ENCODE measurements around the gene TCAF2.
A peak's percentile ranks its signal among the peaks of the same experiment; 100 is the strongest.
"Not testable (repeated sequence)": the region's sequence is repeated elsewhere in the genome, so short reads cannot be mapped to it uniquely, and the experiment has no call there.

The TCAF2 gene

GRCh38 chr7:143620646-143621045 lies at the start of gene TCAF2:
Gene TCAF2, plus strand, starts transcription at chr7:143620974.
- peak; percentile 54 to 60 for DNase-seq (ENCODE audit: low read depth in 2 of 2)

GRCh38 chr7:143571501-143571900 lies 49.3 kb upstream of the TCAF2 start, which contains the start of gene CTAGE15:
Gene CTAGE15, plus strand, starts transcription at chr7:143571801. Its CDS starts 17 bp downstream, at chr7:143571818.
- not testable (repeated sequence) for DNase-seq (ENCODE audit: low read depth in 2 of 2)

GRCh38 chr7:143588183-143588582 lies 32.6 kb upstream of the TCAF2 start:
- not testable (repeated sequence) for DNase-seq (ENCODE audit: low read depth in 2 of 2)

- DNase-seq (ENCODE audit: low read depth in 2 of 2) = not testable (repeated sequence)
Observed at GRCh38 chr7:143589897-143590296, 30.9 kb upstream of the TCAF2 start.

GRCh38 chr7:143598086-143598485 lies 22.7 kb upstream of the TCAF2 start:
- DNase-seq (ENCODE audit: low read depth in 2 of 2) = not testable (repeated sequence)

- DNase-seq (ENCODE audit: low read depth in 2 of 2) = not testable (repeated sequence)
Observed at GRCh38 chr7:143603549-143603948, 17.2 kb upstream of the TCAF2 start.

GRCh38 chr7:143606088-143606487 lies 14.7 kb upstream of the TCAF2 start:
- not testable (repeated sequence) for DNase-seq (ENCODE audit: low read depth in 2 of 2)

GRCh38 chr7:143615545-143615944 lies 5.2 kb upstream of the TCAF2 start:
- DNase-seq (ENCODE audit: low read depth in 2 of 2) = not testable (repeated sequence)

- DNase-seq (ENCODE audit: low read depth in 2 of 2) = not testable (repeated sequence)
Observed at GRCh38 chr7:143617204-143617603, 3.6 kb upstream of the TCAF2 start.

GRCh38 chr7:143620058-143620457 lies 716 bp upstream of the TCAF2 start:
- DNase-seq (ENCODE audit: low read depth in 2 of 2) = not testable (repeated sequence)

- DNase-seq (ENCODE audit: low read depth in 2 of 2) = not testable (repeated sequence)
Observed at GRCh38 chr7:143621175-143621574, 401 bp downstream of the TCAF2 start.

GRCh38 chr7:143622130-143622529 lies 1.4 kb downstream of the TCAF2 start:
- not testable (repeated sequence) for DNase-seq (ENCODE audit: low read depth in 2 of 2)

- not testable (repeated sequence) for DNase-seq (ENCODE audit: low read depth in 2 of 2)
Observed at GRCh38 chr7:143630653-143631052, 9.9 kb downstream of the TCAF2 start.

- DNase-seq (ENCODE audit: low read depth in 2 of 2) = not testable (repeated sequence)
Observed at GRCh38 chr7:143632506-143632905, 11.7 kb downstream of the TCAF2 start.

- DNase-seq (ENCODE audit: low read depth in 2 of 2) = not testable (repeated sequence)
Observed at GRCh38 chr7:143633013-143633618, 12.3 kb downstream of the TCAF2 start.

- DNase-seq (ENCODE audit: low read depth in 2 of 2) = not testable (repeated sequence)
Observed at GRCh38 chr7:143635364-143636240, 14.8 kb downstream of the TCAF2 start.

- DNase-seq (ENCODE audit: low read depth in 2 of 2) = not testable (repeated sequence)
Observed at GRCh38 chr7:143639372-143639771, 18.6 kb downstream of the TCAF2 start.

GRCh38 chr7:143640528-143641189 lies 19.9 kb downstream of the TCAF2 start:
- DNase-seq (ENCODE audit: low read depth in 2 of 2) = not testable (repeated sequence)

GRCh38 chr7:143646598-143646997 lies 25.8 kb downstream of the TCAF2 start:
- DNase-seq (ENCODE audit: low read depth in 2 of 2) = not testable (repeated sequence)

- not testable (repeated sequence) for DNase-seq (ENCODE audit: low read depth in 2 of 2)
Observed at GRCh38 chr7:143649902-143650301, 29.1 kb downstream of the TCAF2 start.

GRCh38 chr7:143650447-143650846 lies 29.7 kb downstream of the TCAF2 start:
- not testable (repeated sequence) for DNase-seq (ENCODE audit: low read depth in 2 of 2)
